HG03439 (cell line): ENCODE measurements around the gene ARIH1.

Experiments used
- ATAC-seq: cut with Tn5 transposase; IDR thresholded peaks from one replicate; pipeline ENCODE4 v1.9.1; 2021; ENCODE audit warnings: mild to moderate bottlenecking, moderate library complexity; ENCODE audit not compliant: unreplicated experiment

The ARIH1 gene

DNA sequence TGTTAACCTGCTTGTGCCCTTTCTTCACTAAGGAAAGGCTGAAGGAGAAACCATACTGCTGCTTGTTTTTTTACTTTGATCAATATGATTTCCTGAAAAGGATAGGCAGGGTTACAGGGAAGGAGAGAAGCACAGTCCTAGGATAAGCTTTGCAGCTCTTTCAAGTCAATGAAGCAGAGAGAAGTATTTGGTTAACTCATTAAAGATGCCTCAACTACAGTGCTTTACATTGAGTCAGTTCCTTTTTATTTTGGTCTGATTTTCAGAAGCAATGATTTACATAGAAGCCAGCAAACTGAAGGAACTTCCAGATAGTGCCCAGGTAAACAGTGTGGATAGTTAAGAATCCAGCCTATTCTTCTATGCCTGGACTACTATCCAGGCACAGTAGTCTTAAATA lies 64.8 kb downstream of the ARIH1 start:
- no peak for ATAC-seq

DNA sequence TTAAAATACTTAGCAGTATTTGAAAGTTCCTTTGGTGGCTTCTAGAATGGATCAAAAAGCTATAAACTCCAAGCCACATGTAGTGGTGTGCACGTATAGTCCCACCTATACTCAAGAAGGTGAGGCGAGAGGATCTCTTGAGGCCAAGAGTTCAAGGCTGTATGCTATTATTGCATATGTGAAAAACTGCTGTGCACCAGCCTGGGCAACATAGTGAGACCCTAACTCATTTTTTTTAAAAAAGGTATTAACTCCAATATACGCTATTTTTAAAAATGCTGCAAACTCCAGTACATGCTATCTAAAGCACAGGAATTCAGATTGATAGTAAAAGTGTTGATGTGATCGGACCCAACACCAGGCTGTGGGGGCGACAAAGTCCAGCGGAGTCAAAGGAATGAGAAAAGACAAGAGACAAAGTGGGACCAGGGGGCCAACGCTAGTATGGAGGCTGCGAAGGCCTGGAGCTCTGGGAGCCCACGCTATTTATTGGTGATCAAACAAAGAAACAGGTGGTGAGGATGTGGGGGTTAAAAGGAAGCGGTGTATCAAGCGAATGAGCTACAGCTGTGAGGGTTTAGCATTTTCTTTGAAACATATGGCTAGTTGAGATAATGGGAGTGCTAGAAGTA lies 66.6 kb downstream of the ARIH1 start:
- no peak for ATAC-seq

DNA sequence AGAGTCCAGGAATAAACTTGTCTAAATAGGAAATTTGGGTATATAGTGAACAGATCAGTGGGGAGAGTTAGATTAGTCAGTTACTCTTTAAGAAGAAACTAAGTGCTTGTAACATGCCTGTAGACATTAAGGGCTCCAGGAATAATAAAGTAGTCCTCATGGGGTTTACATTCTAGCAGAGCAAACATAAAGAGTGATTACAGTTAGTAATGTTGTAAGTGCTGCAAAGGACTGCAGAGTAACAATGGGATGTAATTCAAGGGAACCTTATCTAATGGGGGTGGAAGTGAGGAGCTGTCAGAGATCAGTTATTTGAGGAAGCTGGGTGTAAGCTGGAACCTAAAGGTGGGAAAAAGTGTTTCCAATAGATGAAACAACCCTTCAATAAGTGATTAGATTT lies 67.5 kb downstream of the ARIH1 start:
- no peak for ATAC-seq

DNA sequence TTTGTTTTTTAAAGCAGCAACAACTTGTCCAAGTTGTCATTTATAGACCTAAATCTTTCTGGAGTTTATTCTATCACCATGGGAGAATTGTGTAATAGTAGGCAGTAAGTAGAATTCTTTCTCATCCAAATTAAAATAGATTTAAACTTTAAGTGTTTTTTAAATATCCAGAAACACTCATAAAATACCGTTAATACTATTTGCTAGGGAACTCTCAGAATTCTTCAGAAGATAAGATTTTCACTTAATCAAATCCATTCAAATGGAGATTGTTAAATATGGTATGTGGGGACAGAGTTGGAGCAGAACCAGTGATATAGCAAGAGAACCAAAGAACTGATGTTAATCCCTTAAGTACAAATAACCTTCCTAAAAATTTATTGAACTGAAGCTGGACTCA lies 71.0 kb downstream of the ARIH1 start:
- no peak for ATAC-seq

- no peak for ATAC-seq
Measured at GRCh38 chr15:72554471-72555425, 80.6 kb downstream of the ARIH1 start.

DNA sequence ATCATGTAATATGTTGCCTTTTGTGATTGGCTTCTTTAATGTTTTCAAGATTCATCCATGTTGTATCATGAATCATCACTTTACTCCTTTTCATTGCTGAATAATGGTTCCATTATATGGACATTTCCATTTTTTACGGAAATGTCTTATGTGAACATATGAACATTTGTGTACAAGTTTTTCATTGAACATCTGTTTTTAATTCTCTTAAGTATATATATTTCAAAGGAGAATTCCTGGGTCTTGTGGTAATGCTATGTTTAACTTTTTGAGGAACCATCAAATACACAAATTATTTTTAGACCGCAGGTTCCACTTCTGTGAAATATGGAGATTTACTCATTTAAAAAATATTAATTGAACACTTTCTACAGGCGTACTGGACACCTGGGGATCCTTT lies 85.7 kb downstream of the ARIH1 start:
- ATAC-seq: no peak

GRCh38 chr15:72560458-72560857 lies 86.3 kb downstream of the ARIH1 start:
- ATAC-seq: no peak

- ATAC-seq: no peak
Measured at GRCh38 chr15:72562386-72562785, 88.3 kb downstream of the ARIH1 start.

- no peak for ATAC-seq
Measured at GRCh38 chr15:72562878-72563277, 88.7 kb downstream of the ARIH1 start.

GRCh38 chr15:72564091-72564490 lies 90.0 kb downstream of the ARIH1 start:
- ATAC-seq: no peak

GRCh38 chr15:72566973-72567372 lies 92.8 kb downstream of the ARIH1 start:
- ATAC-seq: no peak

GRCh38 chr15:72570059-72570458 lies 95.9 kb downstream of the ARIH1 start:
- ATAC-seq: no peak

DNA sequence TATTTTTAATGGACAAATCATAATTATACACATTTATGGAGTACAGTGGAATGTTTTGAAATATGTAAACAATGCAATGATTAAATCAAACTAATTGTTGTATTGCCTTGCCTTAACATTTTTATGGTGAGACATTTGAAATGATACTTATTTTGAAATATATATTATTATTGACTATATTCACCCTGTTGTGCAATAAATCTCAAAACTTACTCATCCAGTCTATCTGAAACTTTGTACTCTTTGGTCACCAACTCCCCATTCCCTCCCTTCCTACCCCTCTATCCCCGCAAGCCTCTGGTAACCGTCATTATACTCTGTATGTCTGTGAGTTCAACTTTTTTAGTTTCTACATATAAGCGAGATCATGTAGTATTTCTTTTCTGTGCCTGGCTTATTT lies 105.7 kb downstream of the ARIH1 start:
- no peak for ATAC-seq

DNA sequence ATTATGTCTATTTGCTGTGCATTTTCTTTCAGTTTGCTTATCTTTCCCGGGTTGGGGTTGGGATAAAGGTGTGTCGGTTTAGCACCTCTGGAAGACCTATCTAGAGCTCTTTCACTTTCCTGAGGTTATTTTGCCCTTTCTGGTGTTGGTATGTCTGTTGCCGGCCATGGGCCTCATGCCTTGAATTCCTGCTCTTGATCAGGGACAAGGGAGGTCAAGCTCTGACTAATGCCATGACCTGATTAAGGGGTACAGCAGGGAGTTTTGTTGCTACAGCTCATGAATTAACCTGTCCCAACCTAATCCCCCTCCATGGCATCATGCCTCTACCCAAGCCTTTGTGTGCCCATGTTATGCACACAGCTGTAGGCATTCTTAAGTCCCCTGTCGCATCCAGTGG lies 109.9 kb downstream of the ARIH1 start:
- no peak for ATAC-seq

- ATAC-seq: no peak
Measured at GRCh38 chr15:72585025-72585424, 110.9 kb downstream of the ARIH1 start.

GRCh38 chr15:72585476-72586058 lies 111.4 kb downstream of the ARIH1 start:
- ATAC-seq: no peak

GRCh38 chr15:72588096-72588495 lies 114.0 kb downstream of the ARIH1 start:
- ATAC-seq: no peak

DNA sequence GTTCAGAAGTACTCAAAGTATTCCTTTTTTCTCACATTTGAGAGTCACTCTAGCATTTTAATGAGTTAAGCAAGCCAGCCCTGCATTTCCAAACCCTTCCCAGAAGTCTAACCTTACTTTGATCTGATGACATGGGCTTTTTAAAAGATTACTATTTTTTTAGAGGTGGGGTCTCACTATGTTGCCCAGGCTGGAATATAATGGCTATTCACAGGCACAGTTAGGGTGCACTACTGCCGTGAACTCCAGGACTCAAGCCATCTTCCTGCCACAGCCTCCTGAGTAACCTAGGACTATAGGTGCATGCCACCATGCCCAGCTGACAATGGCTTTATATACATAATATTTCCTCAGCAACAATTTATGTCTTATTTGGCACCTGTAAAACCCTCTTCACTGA lies 116.3 kb downstream of the ARIH1 start:
- no peak for ATAC-seq

GRCh38 chr15:72591361-72591760 lies 117.2 kb downstream of the ARIH1 start:
- ATAC-seq: no peak

DNA sequence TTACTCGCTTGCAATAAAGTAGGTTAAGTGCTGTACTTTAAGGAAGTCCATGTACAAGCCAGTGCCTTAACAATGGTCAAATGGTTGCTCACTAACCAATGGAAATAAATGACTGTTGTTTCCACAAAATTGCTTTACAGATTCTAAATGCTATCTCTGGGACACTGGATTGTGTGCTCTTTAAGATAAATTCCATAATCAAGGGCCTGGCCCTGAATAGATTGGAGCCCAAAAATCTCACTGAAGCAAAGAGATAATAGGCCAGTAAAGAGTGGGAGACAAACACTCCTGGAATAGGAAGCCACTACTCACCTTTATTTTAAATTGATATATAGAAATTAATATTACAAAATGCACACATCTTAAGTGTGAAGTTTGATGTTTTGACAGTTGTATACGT lies 118.0 kb downstream of the ARIH1 start:
- no peak for ATAC-seq

DNA sequence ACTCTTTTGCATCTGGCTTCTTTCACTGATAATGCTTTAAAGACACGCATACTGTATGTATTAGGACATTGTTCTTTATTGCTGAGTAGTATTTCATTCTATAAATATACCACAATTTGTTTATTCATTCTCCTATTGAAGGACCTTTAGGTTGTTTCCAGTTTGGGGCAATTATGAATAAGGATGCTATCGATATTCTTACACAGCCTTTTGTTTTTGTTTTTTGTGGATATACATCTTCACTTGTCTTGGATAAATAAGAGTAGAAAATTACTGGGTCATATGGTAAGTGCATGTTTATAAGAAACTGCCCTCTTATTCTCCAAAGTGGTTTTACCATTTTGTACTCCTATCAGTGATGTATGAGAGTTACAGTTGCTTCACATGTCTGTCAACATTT lies 118.5 kb downstream of the ARIH1 start:
- ATAC-seq: no peak

GRCh38 chr15:72593838-72594237 lies 119.7 kb downstream of the ARIH1 start:
- ATAC-seq: no peak
